Brain microvascular endothelial cell (primary cell): ENCODE measurements around the gene TRIM29.

Experiments used
- DNase-seq: peaks from one replicate; pipeline ENCODE4 v3.0.0-alpha.2; 2020
- H3K27ac ChIP-seq: fragments of 250-450 bp; sonication (Bioruptor Pico); 2 replicates; pipeline ENCODE4 v1.5.1; 2020; ENCODE audit warnings: mild to moderate bottlenecking, moderate library complexity
- H3K27me3 ChIP-seq: fragments of 250-450 bp; sonication (Bioruptor Pico); replicated peaks from 2 replicates; pipeline ENCODE4 v1.5.1; 2020; ENCODE audit warnings: mild to moderate bottlenecking
- H3K36me3 ChIP-seq: fragments of 250-450 bp; sonication (Bioruptor Pico); replicated peaks from 2 replicates; pipeline ENCODE4 v1.5.1; 2020; ENCODE audit warnings: mild to moderate bottlenecking
- H3K4me3 ChIP-seq: 2 replicates; pipeline ENCODE4 v1.5.1; 2011; ENCODE audit warnings: low read depth, mild to moderate bottlenecking, control low read depth, low read length, moderate library complexity
- in situ Hi-C: cut with HindIII; loops from 2 replicates; pipeline ENCODE4 v1.10.0; 2017; ENCODE audit warnings: low sequenced_read_pairs, low pct_ligation_motif_present
- TF ChIP-seq, protein P1 (sequence below): IDR thresholded peaks from 2 replicates; pipeline ENCODE4 v1.5.1; 2011; ENCODE audit warnings: low read depth, mild to moderate bottlenecking, moderate library complexity, low read length, control low read depth, inconsistent platforms; ENCODE audit errors: missing control alignments

The TRIM29 gene

DNA sequence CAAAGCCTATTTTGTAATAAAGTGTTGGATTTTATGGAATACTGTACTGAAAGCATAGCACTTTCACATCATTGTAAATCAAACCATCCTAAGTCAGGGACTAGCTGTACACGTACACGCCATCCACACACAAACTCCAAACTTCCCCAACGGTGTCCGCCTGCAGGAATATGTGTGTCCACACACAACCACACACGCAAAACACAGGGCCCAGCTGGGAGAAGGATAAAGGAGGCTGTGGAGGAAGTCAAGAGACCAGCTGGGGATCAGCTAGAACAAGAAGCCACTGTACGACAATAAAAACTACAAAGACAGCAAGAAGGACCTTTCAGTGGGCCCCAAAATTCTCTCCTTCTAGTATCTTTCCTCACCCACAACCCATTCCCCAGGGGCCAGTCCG lies 1.6 kb downstream of the TRIM29 start:
- Histone ChIP-seq H3K4me3 (no peak overlapping the region), H3K27me3 (peaks cover 2% of the 10 kb centered on the region), H3K36me3 (no peaks in the 10 kb centered on the region), H3K27ac (no peak overlapping the region)
- in situ Hi-C loops = no loop called here
- DNase-seq = no peak
- TF ChIP-seq, protein P1, sequence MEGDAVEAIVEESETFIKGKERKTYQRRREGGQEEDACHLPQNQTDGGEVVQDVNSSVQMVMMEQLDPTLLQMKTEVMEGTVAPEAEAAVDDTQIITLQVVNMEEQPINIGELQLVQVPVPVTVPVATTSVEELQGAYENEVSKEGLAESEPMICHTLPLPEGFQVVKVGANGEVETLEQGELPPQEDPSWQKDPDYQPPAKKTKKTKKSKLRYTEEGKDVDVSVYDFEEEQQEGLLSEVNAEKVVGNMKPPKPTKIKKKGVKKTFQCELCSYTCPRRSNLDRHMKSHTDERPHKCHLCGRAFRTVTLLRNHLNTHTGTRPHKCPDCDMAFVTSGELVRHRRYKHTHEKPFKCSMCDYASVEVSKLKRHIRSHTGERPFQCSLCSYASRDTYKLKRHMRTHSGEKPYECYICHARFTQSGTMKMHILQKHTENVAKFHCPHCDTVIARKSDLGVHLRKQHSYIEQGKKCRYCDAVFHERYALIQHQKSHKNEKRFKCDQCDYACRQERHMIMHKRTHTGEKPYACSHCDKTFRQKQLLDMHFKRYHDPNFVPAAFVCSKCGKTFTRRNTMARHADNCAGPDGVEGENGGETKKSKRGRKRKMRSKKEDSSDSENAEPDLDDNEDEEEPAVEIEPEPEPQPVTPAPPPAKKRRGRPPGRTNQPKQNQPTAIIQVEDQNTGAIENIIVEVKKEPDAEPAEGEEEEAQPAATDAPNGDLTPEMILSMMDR = no peak

DNA sequence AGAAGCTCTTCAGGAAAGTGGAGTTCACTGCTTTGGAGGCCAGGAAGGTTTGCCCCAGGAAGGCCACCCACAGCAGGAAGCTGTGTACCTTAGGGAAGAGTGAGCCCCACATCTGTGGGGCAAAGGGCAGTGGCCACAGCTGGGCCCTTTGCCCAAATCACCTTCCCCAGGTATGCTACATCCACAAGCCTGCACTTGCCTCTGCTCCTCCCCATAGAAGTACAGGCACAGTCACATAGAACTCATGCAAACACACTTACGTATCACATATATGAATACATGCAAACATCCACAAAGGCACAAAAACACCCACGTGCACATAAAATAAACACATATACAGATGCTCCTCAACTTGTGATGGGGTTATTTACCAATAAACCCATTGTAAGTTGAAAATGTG lies 2.1 kb downstream of the TRIM29 start:
- Histone ChIP-seq H3K27ac (no peak overlapping the region), H3K4me3 (no peak overlapping the region), H3K36me3 (no peaks in the 10 kb centered on the region), H3K27me3 (peaks cover 2% of the 10 kb centered on the region)
- no peak for DNase-seq
- TF ChIP-seq, protein P1 = no peak
- in situ Hi-C loops = no loop called here

DNA sequence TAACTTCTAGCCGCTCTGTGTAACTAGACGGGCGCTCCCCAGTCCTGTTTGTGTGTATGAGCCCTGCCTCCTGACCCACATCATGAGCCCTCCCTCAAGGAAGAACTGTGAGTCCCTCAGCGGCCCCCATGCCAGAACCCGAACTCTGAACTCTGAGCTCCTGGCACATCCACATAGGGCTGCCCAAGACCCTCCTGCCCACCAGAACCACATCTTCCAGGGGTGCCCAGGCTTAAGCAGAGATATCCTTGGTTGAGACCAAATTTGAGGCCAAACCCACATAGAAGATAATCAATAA lies 3.0 kb downstream of the TRIM29 start:
- H3K27ac ChIP-seq = no peak overlapping the region
- H3K4me3 ChIP-seq = no peak overlapping the region
- in situ Hi-C loops = no loop called here
- TF ChIP-seq, protein P1 = no peak
- no peaks in the 10 kb centered on the region for H3K36me3 ChIP-seq
- DNase-seq = no peak
- H3K27me3 ChIP-seq = no peaks in the 10 kb centered on the region

DNA sequence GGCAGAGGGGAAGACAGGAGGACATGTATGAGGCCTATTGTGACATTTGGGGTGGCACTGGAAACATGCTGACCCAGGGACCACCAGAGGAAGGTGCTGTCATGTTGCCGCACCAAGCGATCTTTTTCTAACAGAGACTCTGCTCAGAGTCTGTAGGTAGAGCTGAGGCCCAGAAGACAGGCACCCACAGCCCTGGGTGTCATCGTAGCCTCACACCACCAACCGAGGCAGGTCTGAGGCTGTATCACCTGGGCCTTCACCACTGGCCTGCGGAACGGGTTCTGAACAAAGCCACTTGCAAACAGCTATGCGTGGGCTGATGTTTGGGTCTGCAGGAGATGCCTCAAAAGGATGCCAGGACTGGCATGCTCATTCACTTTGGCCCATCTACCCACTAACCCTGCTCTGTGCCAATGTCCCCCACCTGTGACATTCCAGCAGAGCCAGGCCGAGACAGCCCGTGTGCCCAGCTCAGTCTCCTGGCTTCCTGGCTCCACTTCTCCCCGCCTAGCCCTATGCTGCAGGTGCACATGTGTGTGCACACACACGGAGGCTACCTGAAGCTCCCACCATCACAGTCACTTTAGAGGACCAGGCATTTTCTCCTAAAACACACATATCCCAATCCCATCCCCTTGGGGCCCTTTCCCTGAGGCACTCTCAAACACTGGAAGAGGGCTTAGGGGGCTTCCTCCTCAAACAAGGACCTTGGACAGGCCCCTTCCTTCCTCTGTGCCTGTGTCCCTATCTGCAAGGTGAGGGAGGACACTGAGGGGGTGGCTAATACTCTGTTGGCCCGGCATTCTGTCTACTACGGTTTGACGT lies 3.6 kb downstream of the TRIM29 start:
- no peak overlapping the region for H3K27ac ChIP-seq

DNA sequence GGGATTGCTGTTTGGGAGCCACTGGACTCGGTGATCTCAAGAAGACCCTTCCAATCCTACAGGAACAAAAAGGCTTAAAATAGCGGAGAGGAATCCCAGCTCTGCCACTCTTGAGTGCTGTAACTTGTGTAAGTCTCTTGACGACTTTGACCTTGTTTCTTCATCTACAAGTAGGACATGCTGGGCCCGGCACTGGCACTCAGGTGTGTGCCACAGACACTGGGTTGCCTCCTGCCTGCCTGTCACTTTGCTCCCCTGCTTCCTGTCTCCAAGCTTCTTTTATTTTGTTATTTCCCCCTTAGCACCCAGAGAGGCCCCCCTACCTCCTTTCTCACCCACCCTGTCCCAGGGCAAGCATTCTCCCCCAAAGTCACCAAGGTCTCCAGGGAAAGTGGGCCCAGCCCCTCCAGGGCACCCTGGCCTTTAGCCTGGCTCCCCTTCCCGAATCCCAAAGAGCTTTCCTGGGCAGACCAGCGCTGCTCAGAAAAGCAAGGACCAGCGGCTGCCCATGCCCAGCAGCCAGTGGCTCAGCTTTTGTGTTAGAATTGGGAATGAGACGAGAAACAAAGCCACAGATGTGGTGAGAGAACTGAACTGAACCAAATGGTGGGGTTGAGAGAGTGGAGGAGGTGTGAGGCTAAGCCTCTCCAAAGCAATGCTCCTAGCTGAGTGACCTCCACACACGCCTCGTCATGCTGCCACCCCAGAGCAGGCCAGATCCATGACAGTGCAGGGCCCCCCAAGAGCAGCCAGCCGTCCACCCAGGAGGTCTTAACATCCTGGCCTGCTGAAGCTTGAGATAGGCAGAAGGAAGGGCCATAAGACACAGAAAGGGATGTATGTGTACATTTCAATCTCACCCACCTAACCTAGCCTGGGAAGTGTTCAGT lies 4.5 kb downstream of the TRIM29 start:
- TF ChIP-seq, protein P1 = no peak
- Histone ChIP-seq H3K36me3 (no peaks in the 10 kb centered on the region), H3K4me3 (no peak overlapping the region), H3K27ac (no peak overlapping the region), H3K27me3 (no peaks in the 10 kb centered on the region)
- in situ Hi-C loops = no loop called here
- DNase-seq = no peak

More for the DNA sequence above, 3.6 kb downstream of the TRIM29 start:
- TF ChIP-seq, protein P1 = no peak
- H3K36me3 ChIP-seq = no peaks in the 10 kb centered on the region
- in situ Hi-C loops = no loop called here
- DNase-seq = no peak
- no peaks in the 10 kb centered on the region for H3K27me3 ChIP-seq
- H3K4me3 ChIP-seq = no peak overlapping the region
